ENCODE data around the gene DHCR7.

- TF ChIP-seq CTCF (conservative IDR thresholded peaks at IDR 0.05 in 1 of 2, IDR thresholded peaks at IDR 0.05 in 1 of 2; ENCODE audit: low read depth in 1 of 2, low read length in 2 of 2) = no peak
- no peak for TF ChIP-seq EZH2 (IDR thresholded peaks at IDR 0.05; ENCODE audit: low read length, missing control alignments)
Observed at GRCh38 chr11:71432761-71433647, 15.2 kb downstream of the DHCR7 start.

All from fibroblast of lung (primary cell).